GM12878 (cell line): ENCODE data around the gene DISC1.

ENCODE experiments used
- CEBPB ChIP-seq, 2 experiments: fragments of 150-350 bp in 1 of 2; IDR thresholded peaks; 2 replicates each; pipeline ENCODE4 v1.6.1; 2012 to 2014; ENCODE audit warnings: low read depth in 2 of 2, low read length in 2 of 2, borderline replicate concordance in 1 of 2, inconsistent platforms in 1 of 2
- CTCF ChIP-seq, 3 experiments: IDR thresholded peaks in 2 of 3; conservative IDR thresholded peaks in 1 of 3; 2 replicates each; pipeline ENCODE4 v1.5.1; 2011; ENCODE audit warnings: low read depth in 3 of 3, low read length in 3 of 3, mild to moderate bottlenecking in 3 of 3, control low read depth in 2 of 3, moderate library complexity in 2 of 3, inconsistent platforms in 1 of 3, mixed read lengths in 1 of 3; ENCODE audit not compliant: control insufficient read depth in 2 of 3, insufficient read depth in 1 of 3; ENCODE audit errors: extremely low read depth in 1 of 3
- E4F1 ChIP-seq: fragments of 450-650 bp; IDR thresholded peaks from 2 replicates; pipeline ENCODE4 v1.6.1; 2018; ENCODE audit warnings: borderline replicate concordance, mild to moderate bottlenecking; ENCODE audit not compliant: partially characterized antibody
- EZH2 ChIP-seq: IDR thresholded peaks from 2 replicates; pipeline ENCODE4 v1.6.1; 2012; ENCODE audit warnings: low read depth, mild to moderate bottlenecking, control low read depth, inconsistent platforms, low read length, borderline replicate concordance; ENCODE audit not compliant: control insufficient read depth
- FOS ChIP-seq: IDR thresholded peaks from 3 replicates; pipeline ENCODE4 v1.6.1; 2011; ENCODE audit warnings: borderline replicate concordance; ENCODE audit not compliant: insufficient read length; ENCODE audit errors: extremely low read depth
- SIN3A ChIP-seq: IDR thresholded peaks from 2 replicates; pipeline ENCODE4 v1.6.1; 2012; ENCODE audit warnings: low read depth, low read length, improper control_type of control experiment
- TAF1 ChIP-seq: IDR thresholded peaks from 2 replicates; pipeline ENCODE4 v1.6.1; 2011; ENCODE audit warnings: mild to moderate bottlenecking, low read depth, low read length, borderline replicate concordance
- YY1 ChIP-seq: IDR thresholded peaks from 2 replicates; pipeline ENCODE4 v1.6.1; 2011; ENCODE audit warnings: low read depth, mild to moderate bottlenecking, low read length
- TF ChIP-seq, protein P1 (sequence below): IDR thresholded peaks from 2 replicates; pipeline ENCODE4 v1.6.1; 2012; ENCODE audit warnings: low read depth, low read length, improper control_type of control experiment

- TF ChIP-seq EZH2 = no peak
- TF ChIP-seq CTCF (IDR thresholded peaks at IDR 0.05 in 2 of 3, conservative IDR thresholded peaks at IDR 0.05 in 1 of 3; ENCODE audit: control insufficient read depth in 2 of 3, extremely low read depth in 1 of 3, insufficient read depth in 1 of 3, low read depth in 3 of 3, low read length in 3 of 3) = no peak
- no peak for TF ChIP-seq SIN3A
- no peak for TF ChIP-seq CEBPB (IDR thresholded peaks at IDR 0.05; ENCODE audit: borderline replicate concordance in 1 of 2, low read depth in 2 of 2, low read length in 2 of 2)
- no peak for TF ChIP-seq FOS
- no peak for TF ChIP-seq TAF1
- TF ChIP-seq, protein P1, sequence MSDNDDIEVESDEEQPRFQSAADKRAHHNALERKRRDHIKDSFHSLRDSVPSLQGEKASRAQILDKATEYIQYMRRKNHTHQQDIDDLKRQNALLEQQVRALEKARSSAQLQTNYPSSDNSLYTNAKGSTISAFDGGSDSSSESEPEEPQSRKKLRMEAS = no peak
- no peak for TF ChIP-seq YY1
- TF ChIP-seq E4F1 = no peak
Observed at GRCh38 chr1:231592809-231593208, 33.8 kb upstream of the DISC1 start.
